GM12891 (cell line): ENCODE data around the gene CANT1.

Experiments used
- PAX5 ChIP-seq: IDR thresholded peaks from 2 replicates; pipeline ENCODE4 v1.6.1; 2011; ENCODE audit warnings: low read length, moderate library complexity, mild to moderate bottlenecking; ENCODE audit not compliant: insufficient read depth, severe bottlenecking
- POLR2A ChIP-seq: IDR thresholded peaks from 2 replicates; pipeline ENCODE4 v1.6.1; 2011; ENCODE audit warnings: low read depth, low read length, control low read depth
- POLR2AphosphoS5 ChIP-seq: IDR thresholded peaks from 2 replicates; pipeline ENCODE4 v1.6.1; 2011; ENCODE audit warnings: low read depth, low read length, control low read depth
- SPI1 ChIP-seq: IDR thresholded peaks from 2 replicates; pipeline ENCODE4 v1.6.1; 2011; ENCODE audit warnings: low read depth, low read length, control low read depth
- TAF1 ChIP-seq: IDR thresholded peaks from 2 replicates; pipeline ENCODE4 v1.6.1; 2011; ENCODE audit warnings: low read depth, low read length, control low read depth

GRCh38 chr17:79012563-79013134 lies 3.1 kb upstream of the CANT1 start:
- TF ChIP-seq SPI1: no peak
- no peak for TF ChIP-seq TAF1
- no peak for TF ChIP-seq POLR2AphosphoS5
- no peak for TF ChIP-seq POLR2A
- TF ChIP-seq PAX5: no peak
